Forelimb muscle (tissue), 1 donor: ENCODE measurements around the gene FXYD1. TPM values are rescaled to one million over a fixed set of nuclear protein-coding genes. Genes with fewer than 3 reads are reported as not detected.
"Not testable (repeated sequence)": the region's sequence is repeated elsewhere in the genome, so short reads cannot be mapped to it uniquely, and the experiment has no call there.

Source experiments
- DNase-seq: peaks from one replicate; pipeline ENCODE4 v3.0.0-alpha.2; 2013; ENCODE audit warnings: low read depth
- polyA plus RNA-seq: library from polyadenylated mRNA; unstranded; fragments of 120-200 nt; gene quantifications from one replicate; pipeline ENCODE4 v1.2.1, GENCODE V29; 2013; ENCODE audit not compliant: insufficient read length

The FXYD1 gene
- polyA plus RNA-seq = 261 TPM

DNA sequence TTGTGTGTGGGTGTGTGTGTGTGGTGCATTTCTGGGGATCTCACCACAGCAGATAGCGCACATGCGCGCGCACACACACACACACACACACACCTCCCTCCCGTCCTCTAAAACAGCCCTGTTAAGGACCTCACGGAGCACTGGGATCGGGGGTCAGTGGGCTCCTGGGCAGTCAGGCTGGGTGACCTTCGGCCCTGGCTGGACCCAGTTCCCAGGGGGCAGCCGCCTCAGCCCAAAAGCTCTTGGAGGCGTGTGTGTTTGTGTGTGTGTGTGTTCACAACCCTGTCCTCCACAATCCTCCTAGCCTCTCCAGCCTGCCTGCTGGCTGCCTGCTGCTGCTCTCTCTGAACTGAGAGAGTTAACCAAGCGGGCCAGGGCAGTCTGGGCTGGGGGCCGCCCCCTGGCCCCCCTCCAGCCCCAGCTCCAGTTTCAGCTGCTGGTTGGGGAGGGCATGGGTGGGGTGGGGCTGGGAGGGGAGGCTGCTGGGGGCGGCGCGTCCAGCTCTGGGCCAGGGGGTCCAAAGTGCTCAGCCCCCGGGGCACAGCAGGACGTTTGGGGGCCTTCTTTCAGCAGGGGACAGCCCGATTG, at the start of gene FXYD1:
FXYD1 (plus strand) TSS at position 520 of the 588 bp plus-strand sequence. CDS start 1,256 bp downstream, outside the sequence.
- DNase-seq = no peak

DNA sequence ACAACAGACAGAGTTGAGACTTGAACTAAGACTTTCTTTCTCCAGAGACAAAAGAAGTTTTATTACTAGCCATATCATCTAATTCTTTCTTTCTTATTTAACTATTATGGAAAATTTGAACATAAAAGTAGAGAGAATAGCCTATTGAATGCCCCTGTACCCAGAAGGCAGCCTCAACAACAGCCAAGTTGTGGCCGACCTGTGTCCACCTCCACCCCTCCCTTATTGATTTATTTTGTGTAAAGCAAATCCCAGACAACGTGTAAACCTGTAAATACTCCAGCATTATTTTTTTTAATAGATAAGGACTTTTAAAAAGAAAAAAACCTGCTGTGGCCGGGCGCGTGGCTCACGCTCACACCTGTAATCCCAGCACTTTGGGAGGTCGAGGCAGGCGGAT, 49.1 kb upstream of the FXYD1 start:
- no peak for DNase-seq

DNA sequence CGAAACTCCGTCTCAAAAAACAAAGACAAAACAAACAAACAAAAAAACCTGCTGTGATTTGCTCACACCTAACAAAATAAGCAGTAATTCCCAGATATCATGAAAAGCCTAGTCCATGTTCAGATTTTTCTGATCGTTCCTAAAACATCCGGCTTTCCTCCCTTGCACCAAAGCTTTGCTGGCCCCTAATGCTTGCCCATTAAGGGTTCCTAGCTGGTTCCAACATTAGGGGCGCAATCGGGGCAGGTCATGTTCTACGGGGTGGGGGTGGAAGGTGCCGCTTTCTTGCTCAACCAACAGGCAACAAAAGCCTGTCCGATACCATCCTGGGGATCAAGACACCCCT, 48.5 kb upstream of the FXYD1 start:
- no peak for DNase-seq

DNA sequence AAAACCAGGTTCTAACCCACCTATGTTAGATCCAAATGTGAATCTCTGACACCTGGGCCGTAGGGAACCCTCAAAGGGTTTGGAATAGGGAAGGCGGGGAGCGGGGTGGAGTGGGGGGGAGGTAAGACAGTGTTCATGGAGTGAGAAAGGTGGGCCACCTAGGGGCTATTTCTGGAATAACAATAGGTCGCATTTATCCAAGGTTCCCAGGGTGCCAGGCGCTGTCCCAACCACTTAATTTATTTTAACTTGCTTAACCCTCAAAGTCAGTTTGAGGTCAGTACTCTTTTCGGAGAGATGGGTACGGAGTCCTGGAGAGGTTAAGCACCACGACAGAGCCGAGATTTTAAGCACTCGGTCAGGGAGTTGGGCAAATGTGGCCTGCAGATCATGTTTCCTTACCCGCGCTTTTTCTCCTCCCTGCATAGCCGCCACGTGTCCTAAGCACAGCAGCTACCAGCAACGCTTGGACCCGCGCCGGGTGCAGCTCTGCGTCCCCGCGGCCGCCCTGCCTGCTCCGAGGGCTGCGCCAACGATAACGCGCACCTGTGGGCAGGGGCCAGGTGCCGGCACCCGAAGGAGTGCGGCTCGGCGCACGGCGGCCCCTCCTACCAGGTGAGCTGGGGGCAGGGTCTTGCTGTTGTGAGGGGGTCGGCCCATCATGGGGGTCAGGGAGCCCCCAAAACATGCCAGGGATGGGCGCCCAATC, 48.0 kb upstream of the FXYD1 start:
- no peak for DNase-seq

DNA sequence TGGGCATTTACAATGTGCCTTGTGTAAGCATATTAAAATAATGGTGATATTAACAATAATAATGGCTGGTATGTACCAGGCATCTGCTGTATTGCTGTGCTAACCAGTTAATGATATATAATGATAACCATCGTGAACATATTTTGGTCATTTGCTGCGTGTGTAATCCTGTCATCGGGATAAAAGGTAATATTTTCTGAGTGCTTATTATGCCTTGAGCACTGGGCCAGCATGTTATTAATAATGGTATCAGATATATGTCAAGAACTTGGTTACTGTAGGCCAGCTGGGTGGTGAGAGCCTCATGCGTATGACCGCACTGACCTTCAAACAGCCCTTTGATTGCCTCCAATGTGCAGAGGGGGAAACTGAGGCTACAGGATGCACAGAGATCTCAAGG, 45.2 kb upstream of the FXYD1 start:
- no peak for DNase-seq

DNA sequence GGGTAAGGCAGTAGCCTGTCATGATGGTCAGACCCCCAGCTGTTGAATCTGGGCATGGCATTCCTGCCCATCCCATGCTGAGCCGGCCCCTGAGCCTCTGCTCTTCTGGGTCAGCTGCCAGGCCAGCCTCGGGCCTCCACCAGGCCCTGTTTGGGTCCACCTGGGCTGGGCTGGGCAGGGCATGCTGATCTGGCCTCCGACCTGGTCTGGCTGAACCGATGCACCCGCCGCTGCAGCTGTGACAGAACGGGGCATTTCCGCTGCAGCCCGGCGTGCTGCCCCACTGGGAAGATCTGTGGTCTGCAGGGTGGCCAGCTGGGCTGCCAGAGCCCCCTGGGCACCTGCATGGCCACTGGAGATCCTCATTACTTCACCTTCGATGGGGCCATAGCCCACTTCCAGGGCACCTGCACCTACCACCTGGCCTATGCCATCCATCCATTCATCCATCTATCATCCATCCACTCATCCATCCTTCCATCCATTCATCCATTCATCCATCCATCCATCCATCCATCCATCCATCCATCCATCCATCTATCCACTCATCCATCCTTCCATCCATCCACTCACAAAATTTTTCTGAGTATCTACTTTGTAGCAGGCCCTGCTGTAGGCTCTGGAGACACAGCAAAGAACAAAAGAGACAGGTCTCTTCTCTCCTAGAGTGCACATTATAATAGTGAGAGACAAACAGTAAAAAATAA, 44.5 kb upstream of the FXYD1 start:
- no peak for DNase-seq

DNA sequence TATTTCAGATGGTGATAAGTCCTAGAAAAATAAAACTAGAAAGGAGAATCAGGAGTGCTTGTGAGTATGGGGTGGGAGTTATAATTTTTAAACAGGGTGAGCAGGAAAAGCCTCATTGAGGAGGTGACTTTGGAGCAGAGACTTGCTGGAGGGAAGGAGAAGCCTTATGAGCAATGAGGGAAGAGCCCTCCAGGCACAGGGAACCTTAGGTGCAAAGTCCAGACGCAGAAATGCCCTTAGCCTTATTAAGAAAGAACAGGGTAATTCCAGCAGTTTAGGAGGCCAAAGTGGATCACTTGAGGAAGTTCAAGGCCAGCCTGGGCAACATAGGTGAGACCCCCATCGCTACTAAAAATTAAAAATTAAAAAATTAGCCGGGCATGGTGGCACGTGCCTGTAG, 44.0 kb upstream of the FXYD1 start:
- no peak for DNase-seq

DNA sequence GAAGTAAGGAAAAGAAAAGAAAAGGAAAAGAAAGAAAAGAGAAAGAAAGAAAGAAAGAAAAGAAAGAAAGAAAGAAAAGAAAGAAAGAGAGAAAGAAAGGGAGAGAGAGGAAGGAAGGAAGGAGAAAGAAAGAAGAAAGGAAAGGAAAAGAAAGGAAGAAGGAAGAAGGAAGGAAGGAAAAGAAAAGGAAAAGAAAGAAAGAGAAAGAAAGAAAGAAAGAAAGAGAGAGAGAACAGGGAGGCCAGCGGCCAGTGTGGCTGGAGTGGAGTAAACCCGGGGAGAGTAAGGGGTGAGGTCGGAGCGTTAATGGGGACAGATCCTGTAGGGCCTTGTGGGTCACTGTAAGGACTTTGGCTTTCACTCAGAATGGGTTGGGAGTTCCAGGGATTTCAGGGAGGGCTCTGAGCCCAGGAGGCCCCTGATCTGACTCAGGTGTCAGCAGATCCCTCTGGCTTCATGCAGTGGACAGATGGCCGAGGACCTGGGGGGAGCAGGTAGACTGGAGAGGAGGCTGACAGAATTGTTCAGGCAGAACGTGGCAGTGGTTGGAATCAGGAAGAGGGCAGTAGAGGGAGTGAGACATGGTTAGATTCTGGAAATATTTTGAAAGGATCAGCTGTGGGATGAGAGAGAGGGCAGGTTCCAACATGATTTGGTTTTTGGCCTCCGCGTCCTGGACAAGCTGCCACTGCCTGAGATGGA, 42.8 kb upstream of the FXYD1 start:
- no peak for DNase-seq

DNA sequence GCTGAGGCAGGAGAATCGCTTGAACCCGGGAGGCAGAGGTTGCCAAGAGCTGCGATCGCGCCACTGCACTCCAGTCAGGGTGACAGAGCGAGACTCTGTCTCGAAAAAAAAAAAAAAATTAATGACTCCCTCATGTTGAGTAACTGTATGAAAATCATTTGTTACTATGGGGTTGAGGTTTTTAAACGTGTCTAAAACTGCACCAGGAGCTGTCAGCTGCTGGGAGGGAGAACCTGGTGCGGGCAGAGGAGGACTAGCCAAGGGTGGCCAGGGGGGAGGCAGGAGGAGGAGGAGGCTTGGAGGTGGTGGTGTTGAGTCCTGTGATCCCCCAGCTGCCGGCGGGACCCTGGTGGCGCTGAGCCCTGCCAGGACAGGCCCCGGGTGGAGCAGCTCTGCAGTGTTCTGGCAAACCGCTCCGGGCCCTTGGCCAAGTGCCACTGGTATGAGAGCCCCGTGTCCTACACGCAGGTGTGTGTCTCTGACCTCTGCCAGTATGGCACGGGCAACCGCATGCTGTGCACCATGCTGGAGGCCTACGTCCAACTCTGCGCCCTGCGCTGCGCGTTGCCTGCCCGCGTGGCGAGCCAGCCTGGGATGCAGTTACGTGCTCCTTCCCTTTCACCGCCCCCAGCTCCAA, 40.1 kb upstream of the FXYD1 start:
- DNase-seq = no peak

DNA sequence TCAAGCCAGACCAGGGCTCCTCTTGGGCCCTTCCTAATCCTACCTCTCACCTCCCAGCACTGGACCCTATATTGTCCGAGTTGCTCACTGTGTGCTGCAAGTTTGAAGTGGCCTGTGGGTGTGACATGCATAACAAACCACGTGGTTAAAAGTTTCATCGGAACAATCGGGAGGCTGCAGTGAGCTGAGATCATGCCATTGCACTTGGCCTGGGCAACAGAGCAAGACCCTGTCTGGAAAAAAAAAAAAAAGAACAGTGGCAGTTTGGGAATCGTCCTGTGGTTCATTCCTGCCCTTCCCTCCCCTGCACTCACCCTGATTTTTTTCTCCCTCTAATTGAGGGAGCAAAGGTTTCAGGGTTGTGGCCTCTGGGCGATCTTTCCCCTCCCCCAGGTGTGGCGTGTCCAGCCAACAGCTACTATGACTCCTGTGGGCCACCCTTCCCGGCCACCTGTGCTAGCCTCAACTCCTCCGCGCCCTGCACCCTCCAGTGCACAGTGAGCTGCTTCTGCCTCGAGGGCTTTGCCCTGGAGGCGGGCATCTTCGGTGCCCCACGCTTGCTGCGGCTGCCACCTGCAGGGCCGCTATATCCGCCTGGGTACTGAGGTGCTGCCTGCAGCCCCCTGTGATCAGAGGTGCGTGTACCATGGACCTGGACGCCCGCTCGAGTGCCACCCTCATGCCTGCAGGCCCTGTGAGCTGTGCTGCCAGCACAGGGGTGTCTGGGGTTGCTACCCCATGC, 39.3 kb upstream of the FXYD1 start:
- no peak for DNase-seq

DNA sequence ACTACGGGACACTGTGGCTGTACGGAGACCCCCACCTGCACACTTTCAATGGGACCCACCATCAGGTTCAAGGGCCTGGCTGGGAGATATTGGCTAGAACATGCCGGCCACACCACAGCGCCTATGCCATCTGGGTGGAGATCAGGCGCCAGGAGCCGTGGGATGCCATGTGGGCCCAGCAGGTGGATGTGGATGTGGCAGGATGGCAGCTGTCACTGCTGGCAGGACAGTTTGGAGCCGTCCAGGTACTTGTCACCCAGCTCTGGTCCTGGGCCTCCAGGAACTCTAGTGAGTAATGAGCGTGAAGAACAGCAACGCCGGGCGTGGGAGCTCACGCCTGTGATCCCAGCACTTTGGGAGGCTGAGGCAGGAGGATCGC, 38.7 kb upstream of the FXYD1 start:
- no peak for DNase-seq

DNA sequence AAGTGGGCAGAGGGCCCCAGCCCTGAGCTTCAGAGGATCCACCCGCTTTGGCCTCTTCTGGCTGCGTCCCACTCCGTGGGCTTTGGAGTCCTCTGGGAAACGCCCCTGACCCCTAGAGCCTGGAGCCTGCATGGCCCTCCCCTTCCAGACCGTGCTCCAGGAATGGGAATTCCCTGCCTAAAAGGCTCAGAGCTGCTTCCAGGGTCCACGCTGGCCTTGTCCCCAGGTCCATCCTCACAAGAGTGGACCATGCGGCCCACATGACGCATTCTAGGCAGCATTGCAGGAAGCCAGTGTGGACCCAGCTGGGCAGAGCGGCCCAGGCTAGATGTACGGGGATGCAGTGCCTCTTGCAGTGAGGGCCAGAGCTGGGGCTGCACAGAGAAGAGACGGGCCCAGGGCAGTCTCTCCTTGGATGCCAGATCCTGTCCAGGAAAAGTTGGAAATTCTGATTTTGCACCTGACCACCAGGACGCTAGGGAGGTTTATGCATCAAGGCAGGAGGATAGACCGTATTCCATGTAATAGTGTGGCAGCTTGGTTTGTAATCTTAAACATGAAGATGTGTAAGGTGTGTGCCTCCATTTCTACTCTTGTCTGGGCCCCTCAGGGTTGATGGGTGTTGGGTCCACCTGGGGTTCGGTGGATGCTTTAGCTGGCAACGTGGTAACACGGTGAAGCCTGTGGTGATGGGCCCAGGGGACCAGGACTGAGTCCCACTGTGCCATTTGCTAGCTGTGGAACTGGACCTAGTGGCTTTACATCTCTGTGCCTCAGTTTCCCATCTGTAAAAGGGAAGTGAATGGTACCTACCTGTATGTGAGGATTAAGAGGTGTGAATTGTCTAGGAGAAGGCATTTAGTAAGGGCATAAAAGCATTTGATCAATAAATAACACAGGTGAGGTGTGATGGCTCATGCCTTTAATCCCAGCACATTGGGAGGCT, 37.8 kb upstream of the FXYD1 start:
- no peak for DNase-seq

DNA sequence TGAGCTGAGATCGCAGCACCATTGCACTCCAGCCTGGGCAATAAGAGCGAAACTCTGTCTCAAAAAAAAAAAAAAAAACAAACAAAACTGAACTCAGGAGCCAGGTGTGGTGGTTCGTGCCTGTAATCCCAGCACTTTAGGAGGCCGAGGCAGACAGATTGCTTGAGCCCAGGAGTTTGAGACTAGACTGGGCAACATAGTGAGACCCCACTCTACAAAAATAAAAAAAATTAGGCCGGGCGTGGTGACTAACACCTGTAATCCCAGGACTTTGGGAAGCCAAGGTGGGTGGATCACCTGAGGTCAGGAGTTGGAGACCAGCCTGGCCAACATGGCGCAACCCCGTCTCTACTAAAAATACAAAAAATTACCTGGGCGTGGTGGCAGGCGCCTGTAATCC, 36.7 kb upstream of the FXYD1 start:
- DNase-seq = not testable (repeated sequence)

DNA sequence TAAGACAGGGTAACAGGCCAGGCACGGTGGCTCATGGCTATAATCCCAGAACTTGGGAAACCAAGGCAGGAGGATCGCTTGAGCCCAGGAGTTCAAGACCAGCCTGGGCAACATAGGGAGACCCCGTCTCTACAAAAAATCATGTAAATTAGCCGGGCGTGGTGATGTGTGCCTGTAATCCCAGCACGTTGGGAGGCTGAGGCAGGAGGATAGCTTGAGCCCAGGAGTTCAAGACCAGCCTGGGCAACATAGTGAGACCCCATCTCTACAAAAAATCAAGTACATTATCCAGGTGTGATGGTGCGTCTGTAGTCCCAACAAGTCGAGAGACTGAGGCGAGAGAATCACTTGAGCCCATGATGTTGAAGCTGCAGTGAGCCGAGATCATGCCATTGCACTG, 35.0 kb upstream of the FXYD1 start:
- DNase-seq = not testable (repeated sequence)

DNA sequence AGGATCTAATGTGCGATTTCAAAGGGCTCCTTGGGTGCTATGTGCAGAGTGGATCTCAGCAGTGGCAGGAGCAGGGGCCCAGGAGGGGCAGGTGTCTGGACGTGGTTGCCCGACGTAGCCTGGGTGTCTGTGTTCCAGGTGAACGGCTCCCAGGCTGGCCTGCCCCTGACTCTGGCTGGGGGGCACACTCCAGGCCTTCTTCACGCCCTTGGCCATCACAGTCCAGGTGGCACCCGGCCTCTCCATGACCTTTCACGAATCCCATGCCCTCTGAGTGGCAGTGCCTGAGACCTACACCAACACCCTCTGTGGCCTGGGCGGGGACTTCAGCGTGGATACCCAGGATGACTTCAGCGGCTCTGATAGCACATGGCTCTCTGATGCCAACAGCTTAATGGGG, 34.3 kb upstream of the FXYD1 start:
- no peak for DNase-seq

DNA sequence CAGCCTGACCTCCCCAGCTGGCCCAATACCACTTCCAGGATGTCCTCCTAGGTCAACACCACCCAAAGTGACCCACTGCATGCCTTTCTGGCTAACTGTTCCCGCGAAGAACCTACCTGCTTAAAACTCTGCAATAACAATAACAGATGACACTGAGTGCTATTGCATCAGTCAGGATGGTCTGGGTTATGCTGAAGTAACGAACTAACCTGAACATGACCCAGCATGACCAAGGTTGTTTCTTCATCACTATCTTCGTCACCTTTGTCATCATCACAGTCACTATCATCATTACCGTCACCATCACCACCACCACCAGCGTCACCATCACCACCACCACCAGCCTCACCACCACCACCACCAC, 33.6 kb upstream of the FXYD1 start:
- no peak for DNase-seq

DNA sequence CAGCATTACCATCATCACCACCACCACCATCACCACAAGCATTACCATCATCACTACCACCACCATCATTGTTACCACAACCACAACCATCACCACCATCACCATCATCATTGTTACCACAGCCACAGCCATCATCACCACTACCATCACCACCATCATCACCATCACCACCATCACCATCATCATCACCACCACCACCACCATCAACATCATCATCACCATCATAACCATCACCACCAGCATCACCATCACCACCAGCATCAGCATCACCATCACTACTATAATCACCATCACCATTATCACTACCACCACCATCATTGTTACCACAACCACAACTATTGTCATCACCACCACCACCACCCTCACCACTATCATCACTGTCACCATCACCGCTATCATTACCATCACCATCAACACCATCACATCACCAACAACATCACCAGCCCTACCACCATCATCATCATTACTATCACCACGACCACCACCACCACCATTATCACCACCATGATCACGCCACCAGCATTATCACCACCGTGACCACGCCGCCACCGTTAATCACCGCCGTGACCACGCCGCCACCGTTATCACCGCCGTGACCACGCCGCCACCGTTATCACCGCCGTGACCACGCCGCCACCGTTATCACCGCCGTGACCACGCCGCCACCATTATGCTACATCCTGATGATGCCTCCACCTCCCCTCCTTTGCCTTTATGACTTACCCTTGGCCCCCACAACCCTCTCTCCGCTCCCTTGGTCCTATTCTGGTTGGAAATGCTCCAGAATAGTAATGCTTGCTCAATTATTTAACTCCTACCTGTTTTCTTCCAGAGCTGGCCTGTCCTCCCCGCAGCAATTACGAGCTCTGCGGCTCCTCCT, 33.0 kb upstream of the FXYD1 start:
- no peak for DNase-seq

DNA sequence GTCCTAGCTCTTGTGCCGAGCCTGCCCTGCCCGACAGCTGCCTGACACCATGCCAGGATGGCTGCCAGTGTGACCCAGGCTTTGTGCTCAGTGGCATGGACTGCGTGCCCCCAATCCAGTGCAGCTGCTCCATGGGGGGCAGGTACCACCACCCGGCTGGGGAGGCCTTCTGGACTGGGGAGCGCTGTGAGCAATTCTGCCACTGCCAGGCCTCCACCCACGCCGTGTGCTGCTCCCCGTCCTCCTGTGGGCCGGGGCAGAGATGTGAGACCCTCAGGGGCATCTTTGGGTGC, 32.4 kb upstream of the FXYD1 start:
- no peak for DNase-seq

DNA sequence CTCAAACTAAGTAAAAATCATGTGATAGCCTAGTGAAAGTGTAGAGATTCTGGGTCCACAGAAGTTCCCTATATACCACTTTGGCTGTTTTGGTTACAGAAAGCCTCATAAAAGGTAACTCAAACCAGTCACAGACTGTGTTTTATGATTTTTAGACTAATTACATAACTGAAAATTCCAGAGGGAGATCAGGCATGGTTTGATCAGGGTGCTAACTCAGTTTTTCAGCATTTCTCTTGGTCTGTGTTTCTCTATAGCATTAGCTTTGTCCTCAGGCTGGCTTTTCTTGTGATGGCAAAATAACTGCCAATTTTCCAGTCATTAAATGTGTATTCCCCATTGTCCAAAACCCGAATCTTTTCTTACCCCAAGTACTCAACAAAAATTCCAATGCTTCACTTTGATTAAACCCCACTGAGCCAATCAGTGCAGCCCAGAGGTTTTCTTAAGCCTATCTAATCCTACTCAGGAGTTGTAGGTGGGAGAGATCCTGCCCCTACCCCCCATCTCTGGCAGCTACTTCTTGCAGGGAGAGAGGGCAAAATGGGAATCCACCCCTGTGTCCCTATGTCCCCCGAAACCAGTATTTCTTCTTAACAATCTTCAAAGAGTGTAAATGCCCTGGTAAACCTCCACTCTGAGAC, 31.6 kb upstream of the FXYD1 start:
- no peak for DNase-seq
